SU-DHL-6 (cell line): ENCODE measurements around the gene DDX46.

Experiments
- H2AFZ ChIP-seq: fragments of 200-600 bp; sonication (generic); 2 replicates; pipeline ENCODE4 v1.6.1; 2014; ENCODE audit warnings: low read depth, mild to moderate bottlenecking, moderate library complexity, mixed read lengths, antibody characterized with exemption, low read length; ENCODE audit not compliant: severe bottlenecking
- H3F3A ChIP-seq: fragments of 200-600 bp; shearing (Covaris generic); 2 replicates; pipeline ENCODE4 v1.6.0; 2016; ENCODE audit warnings: antibody characterized with exemption, mild to moderate bottlenecking; ENCODE audit not compliant: insufficient read depth
- H3K27ac ChIP-seq: fragments of 200-600 bp; sonication (generic); 2 replicates; pipeline ENCODE4 v1.5.1; 2016; ENCODE audit warnings: low read depth, mild to moderate bottlenecking, low read length, moderate library complexity, mixed read lengths
- H3K27me3 ChIP-seq: fragments of 200-600 bp; sonication (generic), shearing (Covaris generic); 2 replicates; pipeline ENCODE4 v1.6.0; 2014; ENCODE audit warnings: mild to moderate bottlenecking, low read length
- H3K36me3 ChIP-seq: fragments of 200-600 bp; sonication (generic); 2 replicates; pipeline ENCODE4 v1.6.1; 2014; ENCODE audit warnings: mild to moderate bottlenecking, low read length, mixed read lengths
- H3K4me2 ChIP-seq: fragments of 300-600, 200-600 bp; shearing (Covaris generic), sonication (generic); 2 replicates; pipeline ENCODE4 v1.6.0; 2014; ENCODE audit warnings: low read length, low read depth, mild to moderate bottlenecking; ENCODE audit not compliant: poor library complexity, severe bottlenecking
- H3K4me3 ChIP-seq: fragments of 200-600 bp; sonication (generic); 2 replicates; pipeline ENCODE4 v1.5.1; 2014; ENCODE audit warnings: antibody characterized with exemption, low read length, mild to moderate bottlenecking, mixed read lengths; ENCODE audit not compliant: insufficient read depth, poor library complexity, severe bottlenecking
- H3K79me2 ChIP-seq: fragments of 200-600 bp; sonication (generic); 2 replicates; pipeline ENCODE4 v1.6.1; 2014; ENCODE audit warnings: mild to moderate bottlenecking, low read length, moderate library complexity; ENCODE audit not compliant: insufficient read depth
- H3K9ac ChIP-seq: fragments of 200-600 bp; sonication (generic); 2 replicates; pipeline ENCODE4 v1.7.0; 2014; ENCODE audit warnings: mild to moderate bottlenecking, low read length
- H3K9me2 ChIP-seq: fragments of 200-600 bp; sonication (generic); replicated peaks from 2 replicates; pipeline ENCODE4 v1.6.1; 2014; ENCODE audit warnings: low read length; ENCODE audit not compliant: insufficient read depth
- H3K9me3 ChIP-seq: fragments of 200-600 bp; sonication (generic); 2 replicates; pipeline ENCODE4 v1.6.1; 2014; ENCODE audit warnings: low read length, mixed read lengths; ENCODE audit not compliant: insufficient read depth
- H4K20me1 ChIP-seq: fragments of 200-600 bp; sonication (generic); 2 replicates; pipeline ENCODE4 v1.6.1; 2014; ENCODE audit warnings: low read depth, mild to moderate bottlenecking, antibody characterized with exemption, low read length, moderate library complexity, mixed read lengths
- EZH2phosphoT487 ChIP-seq: fragments of 200-600 bp; sonication (generic), shearing (Covaris generic); conservative IDR thresholded peaks from 2 replicates; pipeline ENCODE4 v1.6.1; 2018; ENCODE audit warnings: mild to moderate bottlenecking, antibody characterized with exemption, low read length, moderate library complexity, mixed read lengths
- TF ChIP-seq, protein P1 (sequence below): fragments of 200-600 bp; sonication (generic); IDR thresholded peaks from one replicate; pipeline ENCODE4 v1.5.1; 2017; ENCODE audit warnings: antibody characterized with exemption, mild to moderate bottlenecking, low read length, moderate library complexity; ENCODE audit not compliant: insufficient read depth, poor library complexity, severe bottlenecking

The DDX46 gene

DNA sequence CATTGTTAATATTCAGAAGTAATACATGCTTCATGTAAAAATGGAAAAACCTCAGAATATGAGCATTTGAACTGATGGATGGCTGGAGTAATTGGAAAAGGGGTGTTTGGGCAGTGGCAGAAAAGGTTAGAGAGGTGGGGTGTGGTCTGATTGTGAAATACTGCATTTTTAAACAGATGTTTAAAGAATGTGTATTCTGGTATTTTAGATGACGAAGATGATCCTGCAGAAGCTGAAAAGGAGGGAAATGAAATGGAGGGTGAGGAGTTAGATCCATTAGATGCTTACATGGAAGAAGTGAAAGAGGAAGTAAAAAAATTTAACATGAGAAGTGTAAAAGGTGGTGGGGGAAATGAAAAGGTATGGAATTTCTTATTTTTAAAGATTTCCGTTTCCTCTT, 18.8 kb downstream of the DDX46 start:
- Histone ChIP-seq H3K9me3 (no peaks in the 10 kb centered on the region), H3F3A (peaks cover 6% of the 10 kb centered on the region; the same call in 1 of the 2 replicates), H3K36me3 (peaks cover 41% of the 10 kb centered on the region), H4K20me1 (no peaks in the 10 kb centered on the region; the same call in 1 of the 2 replicates), H2AFZ (no peak overlapping the region), H3K4me2 (no peak overlapping the region), H3K27me3 (no peaks in the 10 kb centered on the region), H3K4me3 (no peak overlapping the region), H3K9ac (no peak overlapping the region), H3K27ac (peak overlapping the region; percentile 13; the same call in 1 of the 2 replicates), H3K9me2 (no peaks in the 10 kb centered on the region), H3K79me2 (no peaks in the 10 kb centered on the region)
- TF ChIP-seq, protein P1, sequence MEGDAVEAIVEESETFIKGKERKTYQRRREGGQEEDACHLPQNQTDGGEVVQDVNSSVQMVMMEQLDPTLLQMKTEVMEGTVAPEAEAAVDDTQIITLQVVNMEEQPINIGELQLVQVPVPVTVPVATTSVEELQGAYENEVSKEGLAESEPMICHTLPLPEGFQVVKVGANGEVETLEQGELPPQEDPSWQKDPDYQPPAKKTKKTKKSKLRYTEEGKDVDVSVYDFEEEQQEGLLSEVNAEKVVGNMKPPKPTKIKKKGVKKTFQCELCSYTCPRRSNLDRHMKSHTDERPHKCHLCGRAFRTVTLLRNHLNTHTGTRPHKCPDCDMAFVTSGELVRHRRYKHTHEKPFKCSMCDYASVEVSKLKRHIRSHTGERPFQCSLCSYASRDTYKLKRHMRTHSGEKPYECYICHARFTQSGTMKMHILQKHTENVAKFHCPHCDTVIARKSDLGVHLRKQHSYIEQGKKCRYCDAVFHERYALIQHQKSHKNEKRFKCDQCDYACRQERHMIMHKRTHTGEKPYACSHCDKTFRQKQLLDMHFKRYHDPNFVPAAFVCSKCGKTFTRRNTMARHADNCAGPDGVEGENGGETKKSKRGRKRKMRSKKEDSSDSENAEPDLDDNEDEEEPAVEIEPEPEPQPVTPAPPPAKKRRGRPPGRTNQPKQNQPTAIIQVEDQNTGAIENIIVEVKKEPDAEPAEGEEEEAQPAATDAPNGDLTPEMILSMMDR: no peak
- TF ChIP-seq EZH2phosphoT487: no peak

DNA sequence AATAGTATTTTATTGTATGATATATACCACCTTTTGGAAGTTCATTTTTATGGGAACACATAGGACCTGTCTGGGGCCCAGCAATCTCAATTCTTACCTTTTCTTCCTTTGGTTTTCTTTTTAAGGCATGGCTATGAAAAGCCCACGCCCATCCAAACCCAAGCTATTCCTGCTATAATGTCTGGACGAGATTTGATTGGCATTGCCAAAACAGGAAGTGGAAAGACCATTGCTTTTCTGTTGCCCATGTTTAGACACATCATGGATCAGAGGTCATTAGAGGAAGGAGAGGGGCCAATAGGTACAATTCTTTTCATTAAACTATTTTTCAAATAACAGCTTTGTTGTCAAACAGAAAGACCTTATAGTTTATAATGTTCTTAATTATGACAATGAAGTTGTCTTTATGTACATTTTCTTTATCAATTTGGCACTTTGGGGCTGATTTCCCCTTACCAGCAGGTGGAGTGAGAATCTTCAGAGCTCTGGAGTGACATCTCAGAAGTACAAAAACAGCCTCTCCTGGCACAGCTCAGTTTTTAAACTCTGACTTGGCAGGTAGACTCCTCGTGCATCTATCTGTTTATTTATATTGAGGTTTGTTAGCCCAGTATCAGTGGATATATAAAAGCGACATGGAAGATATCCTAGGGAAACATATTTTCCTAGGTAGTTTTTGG, 25.8 kb downstream of the DDX46 start:
- H2AFZ ChIP-seq: no peak overlapping the region
- no peak overlapping the region for H3K4me2 ChIP-seq
- no peaks in the 10 kb centered on the region for H3K79me2 ChIP-seq
- H4K20me1 ChIP-seq: no peaks in the 10 kb centered on the region
- H3K27ac ChIP-seq: no peak overlapping the region
- H3K9me3 ChIP-seq: no peaks in the 10 kb centered on the region
- 0 out of 2 replicates have a peak, but pooled peaks cover 5% of the 10 kb centered on the region for H3F3A ChIP-seq
- no peak overlapping the region for H3K9ac ChIP-seq
- TF ChIP-seq, protein P1: no peak
- TF ChIP-seq EZH2phosphoT487: no peak
- H3K9me2 ChIP-seq: no peaks in the 10 kb centered on the region
- H3K4me3 ChIP-seq: no peak overlapping the region
- no peaks in the 10 kb centered on the region for H3K27me3 ChIP-seq
- H3K36me3 ChIP-seq: peaks cover 43% of the 10 kb centered on the region

DNA sequence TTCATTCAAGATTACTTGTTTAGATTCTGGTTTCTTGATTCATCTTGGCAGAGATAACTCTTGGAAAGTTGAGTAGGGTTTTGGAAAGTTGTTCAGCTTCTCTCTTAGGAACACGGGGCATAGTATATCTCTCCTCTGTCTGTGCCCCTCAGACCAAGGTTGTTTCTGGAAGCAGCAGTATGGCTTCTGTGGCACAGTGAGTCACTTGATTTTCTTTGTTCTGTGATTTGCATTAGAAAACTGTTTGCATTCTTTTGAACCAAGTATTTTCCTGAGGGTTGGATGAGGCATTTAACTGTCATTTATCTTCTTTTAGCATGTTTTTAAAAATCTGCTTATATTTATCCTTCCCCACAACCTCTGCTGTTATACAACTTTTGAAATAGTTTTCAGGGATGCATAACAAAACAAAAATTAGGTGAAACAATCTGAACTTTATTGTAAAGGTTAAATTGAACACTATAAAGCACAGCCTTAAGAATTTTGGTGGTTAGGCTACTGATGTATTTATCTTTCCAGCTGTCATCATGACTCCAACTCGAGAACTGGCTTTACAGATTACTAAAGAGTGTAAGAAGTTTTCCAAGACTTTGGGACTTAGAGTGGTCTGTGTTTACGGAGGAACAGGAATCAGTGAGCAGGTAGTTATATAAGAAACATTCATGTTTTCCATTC, 26.5 kb downstream of the DDX46 start:
- peaks cover 50% of the 10 kb centered on the region for H3K36me3 ChIP-seq
- no peak overlapping the region for H3K9ac ChIP-seq
- no peaks in the 10 kb centered on the region for H3K9me2 ChIP-seq
- no peak overlapping the region for H3K4me2 ChIP-seq
- no peaks in the 10 kb centered on the region for H3K9me3 ChIP-seq
- TF ChIP-seq, protein P1: no peak
- TF ChIP-seq EZH2phosphoT487: no peak
- no peak overlapping the region for H3K27ac ChIP-seq
- no peaks in the 10 kb centered on the region for H3K79me2 ChIP-seq
- no peaks in the 10 kb centered on the region for H4K20me1 ChIP-seq
- H3K27me3 ChIP-seq: no peaks in the 10 kb centered on the region
- no peak overlapping the region for H2AFZ ChIP-seq
- 0 out of 2 replicates have a peak, but pooled peaks cover 5% of the 10 kb centered on the region for H3F3A ChIP-seq
- H3K4me3 ChIP-seq: no peak overlapping the region
